ENCODE results near the gene PDE6G.

DNA sequence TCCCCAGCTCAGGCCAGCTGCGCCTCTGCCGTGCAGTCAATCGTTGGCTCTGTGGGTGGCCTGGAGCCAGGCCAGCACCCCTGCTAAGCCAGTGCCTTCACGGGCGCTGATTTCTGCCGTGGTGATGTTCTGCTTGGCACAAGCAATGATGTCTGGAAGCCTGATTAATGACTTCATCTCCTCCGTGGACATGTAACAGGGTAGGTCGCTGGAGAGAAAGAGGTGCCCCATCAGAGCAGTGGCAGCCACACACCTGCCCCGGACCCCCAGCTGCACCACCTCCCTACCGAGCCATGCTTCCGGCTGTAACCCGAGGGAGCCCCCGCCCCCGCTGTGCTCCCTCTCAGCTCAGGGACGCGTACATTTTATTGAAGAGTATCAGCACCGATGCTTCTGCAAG lies 25.3 kb upstream of the PDE6G start:
- TF ChIP-seq, protein P1, sequence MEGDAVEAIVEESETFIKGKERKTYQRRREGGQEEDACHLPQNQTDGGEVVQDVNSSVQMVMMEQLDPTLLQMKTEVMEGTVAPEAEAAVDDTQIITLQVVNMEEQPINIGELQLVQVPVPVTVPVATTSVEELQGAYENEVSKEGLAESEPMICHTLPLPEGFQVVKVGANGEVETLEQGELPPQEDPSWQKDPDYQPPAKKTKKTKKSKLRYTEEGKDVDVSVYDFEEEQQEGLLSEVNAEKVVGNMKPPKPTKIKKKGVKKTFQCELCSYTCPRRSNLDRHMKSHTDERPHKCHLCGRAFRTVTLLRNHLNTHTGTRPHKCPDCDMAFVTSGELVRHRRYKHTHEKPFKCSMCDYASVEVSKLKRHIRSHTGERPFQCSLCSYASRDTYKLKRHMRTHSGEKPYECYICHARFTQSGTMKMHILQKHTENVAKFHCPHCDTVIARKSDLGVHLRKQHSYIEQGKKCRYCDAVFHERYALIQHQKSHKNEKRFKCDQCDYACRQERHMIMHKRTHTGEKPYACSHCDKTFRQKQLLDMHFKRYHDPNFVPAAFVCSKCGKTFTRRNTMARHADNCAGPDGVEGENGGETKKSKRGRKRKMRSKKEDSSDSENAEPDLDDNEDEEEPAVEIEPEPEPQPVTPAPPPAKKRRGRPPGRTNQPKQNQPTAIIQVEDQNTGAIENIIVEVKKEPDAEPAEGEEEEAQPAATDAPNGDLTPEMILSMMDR (IDR thresholded peaks at IDR 0.05), result no peak
- TF ChIP-seq EZH2 (IDR thresholded peaks at IDR 0.05; ENCODE audit: borderline replicate concordance, insufficient read depth, low read depth, low read length, poor library complexity, severe bottlenecking), result no peak
